ENCODE measurements around the gene MSRB3. TPM values are rescaled to one million over a fixed set of nuclear protein-coding genes. Genes with fewer than 3 reads are reported as not detected.
A peak's percentile ranks its signal among the peaks of the same experiment; 100 is the strongest.

Gene MSRB3
- total RNA-seq, 1 experiment from 2014 or later: 1.4 TPM

- Mint-ChIP-seq H3K9me3 (ENCODE audit: low read depth, unreplicated experiment) (peaks cover 6% of the 10 kb centered on the region), H3K36me3 (ENCODE audit: insufficient read depth, unreplicated experiment) (no peaks in the 10 kb centered on the region), H3K27ac (ENCODE audit: unreplicated experiment) (no peak overlapping the region), H3K4me3 (ENCODE audit: low read depth, unreplicated experiment) (no peak overlapping the region), H3K4me1 (ENCODE audit: low read depth, unreplicated experiment) (peaks cover 20% of the 10 kb centered on the region), H3K27me3 (ENCODE audit: unreplicated experiment) (no peaks in the 10 kb centered on the region)
- intact Hi-C loops (cut with micrococcal nuclease; ENCODE audit: unreplicated experiment): no loop called here
- BruUV-seq (replicated peaks): no TSS peak
- no peak for TF ChIP-seq CTCF (IDR thresholded peaks at IDR 0.05; ENCODE audit: unreplicated experiment)
- no peak for DNase-seq
- CTCF ChIA-PET: no interaction called here
These were observed 136.0 kb downstream of the MSRB3 start for GRCh38 chr12:65414526-65414925.

DNA sequence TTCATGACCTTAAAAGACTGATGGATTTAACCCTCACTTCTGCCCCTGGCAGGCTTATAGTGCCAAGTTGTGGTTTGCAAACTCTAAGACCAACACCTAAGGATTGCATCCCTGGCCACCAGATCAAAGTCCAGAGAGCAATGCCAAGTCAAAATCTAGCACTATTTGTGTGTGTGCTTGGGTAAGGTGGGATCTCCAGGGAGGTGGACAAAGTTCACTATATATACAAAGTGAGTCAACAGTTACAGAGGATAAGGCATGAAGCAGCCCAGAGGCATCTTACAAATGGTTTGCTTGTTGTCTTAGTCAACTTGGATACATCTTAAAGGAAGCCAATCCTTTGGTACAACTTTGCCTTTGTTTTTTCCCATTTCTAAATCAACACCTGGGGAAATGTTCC is 137.3 kb downstream of the MSRB3 start:
- Mint-ChIP-seq H3K27me3 (ENCODE audit: unreplicated experiment) (no peaks in the 10 kb centered on the region), H3K27ac (ENCODE audit: unreplicated experiment) (no peak overlapping the region), H3K4me3 (ENCODE audit: low read depth, unreplicated experiment) (no peak overlapping the region), H3K36me3 (ENCODE audit: insufficient read depth, unreplicated experiment) (no peaks in the 10 kb centered on the region), H3K9me3 (ENCODE audit: low read depth, unreplicated experiment) (peaks cover 13% of the 10 kb centered on the region), H3K4me1 (ENCODE audit: low read depth, unreplicated experiment) (peaks cover 26% of the 10 kb centered on the region)
- BruUV-seq (replicated peaks): no TSS peak
- intact Hi-C loops (cut with micrococcal nuclease; ENCODE audit: unreplicated experiment): no loop called here
- CTCF ChIA-PET: no interaction called here
- peak; percentile 3 for DNase-seq
- TF ChIP-seq CTCF (IDR thresholded peaks at IDR 0.05; ENCODE audit: unreplicated experiment): no peak

DNA sequence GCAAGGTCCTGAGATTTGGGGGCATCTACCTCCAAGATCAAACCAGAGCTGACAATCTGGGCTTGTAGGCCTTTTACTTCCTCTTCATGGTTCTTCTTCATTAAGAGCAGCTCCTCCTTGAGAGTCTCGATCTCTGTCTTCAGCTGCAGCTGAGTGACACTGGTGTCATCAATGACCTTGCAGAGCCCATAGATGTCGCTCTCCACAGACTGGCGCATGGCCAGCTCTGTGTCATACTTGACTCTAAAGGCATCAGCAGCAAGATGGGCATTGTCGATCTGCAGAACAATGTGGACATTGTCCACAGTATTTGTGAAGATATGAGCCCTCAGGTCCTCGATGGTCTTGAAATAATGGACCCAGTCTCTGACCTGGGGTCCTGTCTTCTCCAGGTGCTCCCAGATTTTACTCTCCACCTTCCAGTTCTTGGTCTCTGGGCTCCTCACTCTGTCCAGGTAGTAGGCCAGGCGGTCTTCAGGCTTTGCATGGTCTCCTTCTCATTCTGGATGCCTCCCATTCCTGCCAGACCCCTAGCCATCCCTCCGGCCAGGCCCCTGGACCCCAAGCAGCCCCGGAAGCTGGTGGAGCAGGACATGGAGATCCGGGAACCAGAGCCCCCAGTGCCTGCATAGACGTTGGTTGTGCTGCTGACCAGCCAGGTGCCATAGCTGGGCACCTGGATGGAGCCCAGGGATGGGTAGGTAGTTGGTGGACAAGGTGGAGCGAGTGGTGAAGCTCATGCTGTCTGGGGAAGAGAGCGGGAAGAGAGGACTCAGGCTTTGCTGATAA is 141.0 kb downstream of the MSRB3 start:
- TF ChIP-seq CTCF (IDR thresholded peaks at IDR 0.05; ENCODE audit: unreplicated experiment): no peak
- CTCF ChIA-PET: no interaction called here
- Mint-ChIP-seq H3K36me3 (ENCODE audit: insufficient read depth, unreplicated experiment) (no peaks in the 10 kb centered on the region), H3K4me3 (ENCODE audit: low read depth, unreplicated experiment) (no peak overlapping the region), H3K27ac (ENCODE audit: unreplicated experiment) (no peak overlapping the region), H3K9me3 (ENCODE audit: low read depth, unreplicated experiment) (peaks cover 25% of the 10 kb centered on the region), H3K4me1 (ENCODE audit: low read depth, unreplicated experiment) (peaks cover 32% of the 10 kb centered on the region), H3K27me3 (ENCODE audit: unreplicated experiment) (no peaks in the 10 kb centered on the region)
- no peak for DNase-seq
- no TSS peak for BruUV-seq (replicated peaks)
- intact Hi-C loops (cut with micrococcal nuclease; ENCODE audit: unreplicated experiment): no loop called here

- Mint-ChIP-seq H3K4me3 (ENCODE audit: low read depth, unreplicated experiment) (no peak overlapping the region), H3K27ac (ENCODE audit: unreplicated experiment) (no peak overlapping the region), H3K27me3 (ENCODE audit: unreplicated experiment) (no peaks in the 10 kb centered on the region), H3K9me3 (ENCODE audit: low read depth, unreplicated experiment) (peaks cover 25% of the 10 kb centered on the region), H3K36me3 (ENCODE audit: insufficient read depth, unreplicated experiment) (no peaks in the 10 kb centered on the region), H3K4me1 (ENCODE audit: low read depth, unreplicated experiment) (peaks cover 17% of the 10 kb centered on the region)
- intact Hi-C loops (cut with micrococcal nuclease; ENCODE audit: unreplicated experiment): no loop called here
- no peak for DNase-seq
- TF ChIP-seq CTCF (IDR thresholded peaks at IDR 0.05; ENCODE audit: unreplicated experiment): no peak
- CTCF ChIA-PET: no interaction called here
- BruUV-seq (replicated peaks): no TSS peak
These were observed 142.5 kb downstream of the MSRB3 start for GRCh38 chr12:65420941-65421340.
